Caco-2 (cell line): ENCODE data around the gene TMEM131L. TPM values are rescaled to one million over a fixed set of nuclear protein-coding genes. Genes with fewer than 3 reads are reported as not detected.

Source experiments
- BruUV-seq: library from RNA; stranded (reverse); fragments of 400-500 nt; replicated peaks from 2 replicates; lab custom pipeline; 2021; lab: Mats Ljungman, UMichigan
- CTCF ChIA-PET: fragments of 300-600 bp; sonication (Branson Sonifier 250); formaldehyde crosslinking; loops from one replicate; lab custom pipeline; 2022; ENCODE audit warnings: antibody characterized with exemption; lab: Charles Lee
- POLR2A ChIA-PET: fragments of 300-600 bp; sonication (Branson Sonifier 250); formaldehyde crosslinking; loops from one replicate; lab custom pipeline; 2022; ENCODE audit warnings: antibody characterized with exemption; lab: Charles Lee
- DNase-seq, 2 experiments: peaks; one replicate each; pipeline versions ENCODE4 v3.0.0 to v3.0.0-alpha.2; 2020 to 2022
- H3K27me3 ChIP-seq: replicated peaks from 2 replicates; pipeline ENCODE4 v1.6.0; 2011; ENCODE audit warnings: low read length; ENCODE audit not compliant: control insufficient read depth, insufficient read depth
- H3K36me3 ChIP-seq: 2 replicates; pipeline ENCODE4 v1.5.1; 2011; ENCODE audit warnings: low read length; ENCODE audit not compliant: control insufficient read depth, insufficient read depth
- H3K4me1 ChIP-seq: fragments of 250-450 bp; sonication (Bioruptor Pico); 2 replicates; pipeline ENCODE4 v1.5.1; 2020; ENCODE audit warnings: mild to moderate bottlenecking
- H3K4me3 ChIP-seq: 2 replicates; pipeline ENCODE4 v1.5.1; 2011; ENCODE audit warnings: low read depth, mild to moderate bottlenecking, control low read depth, low read length
- H3K9me3 ChIP-seq: fragments of 250-450 bp; sonication (Bioruptor Pico); 2 replicates; pipeline ENCODE4 v1.5.1; 2020; ENCODE audit warnings: mild to moderate bottlenecking, moderate library complexity
- H3K27ac Mint-ChIP-seq: one replicate; pipeline ENCODE4 v1.8.0; 2022; ENCODE audit warnings: mixed read lengths; ENCODE audit not compliant: unreplicated experiment
- H3K27me3 Mint-ChIP-seq: one replicate; pipeline ENCODE4 v1.8.0; 2022; ENCODE audit warnings: mixed read lengths; ENCODE audit not compliant: insufficient read depth, unreplicated experiment
- H3K36me3 Mint-ChIP-seq: one replicate; pipeline ENCODE4 v1.8.0; 2022; ENCODE audit warnings: mild to moderate bottlenecking, mixed read lengths; ENCODE audit not compliant: insufficient read depth, unreplicated experiment
- H3K4me1 Mint-ChIP-seq: one replicate; pipeline ENCODE4 v1.8.0; 2022; ENCODE audit warnings: low read depth, mixed read lengths; ENCODE audit not compliant: unreplicated experiment
- H3K4me3 Mint-ChIP-seq: one replicate; pipeline ENCODE4 v1.8.0; 2022; ENCODE audit warnings: mild to moderate bottlenecking, moderate library complexity, mixed read lengths; ENCODE audit not compliant: unreplicated experiment
- H3K9me3 Mint-ChIP-seq: one replicate; pipeline ENCODE4 v1.8.0; 2022; ENCODE audit warnings: mixed read lengths; ENCODE audit not compliant: unreplicated experiment
- CTCF ChIP-seq, 2 experiments: fragments of 200-600 bp in 1 of 2; IDR thresholded peaks; 1 replicate in 1 of 2; 2 replicates in 1 of 2; pipeline versions ENCODE4 v1.5.1 to v1.8.0; 2011 to 2022; ENCODE audit warnings: antibody characterized with exemption in 1 of 2, control low read depth in 1 of 2, inconsistent platforms in 1 of 2, low read depth in 1 of 2, low read length in 1 of 2, mild to moderate bottlenecking in 1 of 2, moderate library complexity in 1 of 2; ENCODE audit not compliant: insufficient read depth in 1 of 2, severe bottlenecking in 1 of 2, unreplicated experiment in 1 of 2
- intact Hi-C: fragments of 100-400 bp; cut with micrococcal nuclease; formaldehyde crosslinking; loops from one replicate; pipeline ENCODE4 v1.10.0; 2022; ENCODE audit not compliant: unreplicated experiment
- total RNA-seq: library from RNA; stranded (reverse); gene quantifications from 2 replicates; pipeline ENCODE4 v1.2.3, GENCODE V29; 2022

TMEM131L gene
- total RNA-seq, 1 experiment from 2014 or later, result 20.8 TPM

- no peak overlapping the region for H3K4me3 ChIP-seq
- intact Hi-C loops, result loop anchor here (1.0 kb wide), 1 partner anchor 10 kb away; no protein-coding TSS in a partner anchor
- CTCF ChIA-PET, result interaction anchor here (1.0 kb wide), 1 partner anchor 54 kb away, joined by 4 read pairs; no protein-coding TSS in a partner anchor
- no peaks in the 10 kb centered on the region for H3K27me3 Mint-ChIP-seq
- peaks cover 53% of the 10 kb centered on the region for H3K4me1 Mint-ChIP-seq
- no peak overlapping the region for H3K4me3 Mint-ChIP-seq
- POLR2A ChIA-PET, result no interaction called here
- H3K27ac Mint-ChIP-seq, result peak overlapping the region; percentile 34
- no peaks in the 10 kb centered on the region for H3K36me3 ChIP-seq
- TF ChIP-seq CTCF (IDR thresholded peaks at IDR 0.05; ENCODE audit: insufficient read depth in 1 of 2, low read depth in 1 of 2, low read length in 1 of 2, severe bottlenecking in 1 of 2, unreplicated experiment in 1 of 2), result no peak
- peaks cover 32% of the 10 kb centered on the region for H3K36me3 Mint-ChIP-seq
- DNase-seq, result no peak
- BruUV-seq, result no TSS peak
- H3K9me3 Mint-ChIP-seq, result no peaks in the 10 kb centered on the region
- peaks cover 71% of the 10 kb centered on the region for H3K4me1 ChIP-seq
- H3K27me3 ChIP-seq, result no peaks in the 10 kb centered on the region
- no peaks in the 10 kb centered on the region for H3K9me3 ChIP-seq
Measured at GRCh38 chr4:153521999-153522801, 56.0 kb downstream of the TMEM131L start.

DNA sequence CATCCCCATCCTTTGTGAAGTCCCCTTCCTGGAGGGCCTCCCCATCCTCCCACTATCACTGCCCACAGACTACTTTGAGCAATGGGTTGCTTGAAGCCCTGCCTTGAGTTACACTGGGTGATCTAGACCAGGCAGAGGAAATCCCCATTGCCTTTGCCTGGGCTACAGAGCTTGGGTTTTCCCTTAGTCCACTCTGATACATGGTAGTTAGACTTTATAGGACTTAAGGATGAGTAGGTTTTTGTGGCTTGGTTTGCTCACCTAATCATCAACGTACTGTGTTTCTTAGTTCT is 56.6 kb downstream of the TMEM131L start:
- no peaks in the 10 kb centered on the region for H3K27me3 Mint-ChIP-seq
- POLR2A ChIA-PET, result no interaction called here
- intact Hi-C loops, result loop anchor here (1.0 kb wide), 1 partner anchor 42 kb away; no protein-coding TSS in a partner anchor
- no peaks in the 10 kb centered on the region for H3K9me3 ChIP-seq
- no peak overlapping the region for H3K4me3 ChIP-seq
- peaks cover 56% of the 10 kb centered on the region for H3K4me1 Mint-ChIP-seq
- CTCF ChIA-PET, result interaction anchor here (0.6 to 1.0 kb wide), 3 partner anchors 51 to 65 kb away, joined by 3 to 9 read pairs (median 4); no protein-coding TSS in a partner anchor
- no peak for TF ChIP-seq CTCF (IDR thresholded peaks at IDR 0.05; ENCODE audit: insufficient read depth in 1 of 2, low read depth in 1 of 2, low read length in 1 of 2, severe bottlenecking in 1 of 2, unreplicated experiment in 1 of 2)
- H3K4me3 Mint-ChIP-seq, result no peak overlapping the region
- peak overlapping the region; percentile 34 for H3K27ac Mint-ChIP-seq
- BruUV-seq, result no TSS peak
- no peaks in the 10 kb centered on the region for H3K9me3 Mint-ChIP-seq
- peaks cover 65% of the 10 kb centered on the region for H3K4me1 ChIP-seq
- peaks cover 34% of the 10 kb centered on the region for H3K36me3 Mint-ChIP-seq
- H3K27me3 ChIP-seq, result no peaks in the 10 kb centered on the region
- no peaks in the 10 kb centered on the region for H3K36me3 ChIP-seq
- DNase-seq, result no peak

DNA sequence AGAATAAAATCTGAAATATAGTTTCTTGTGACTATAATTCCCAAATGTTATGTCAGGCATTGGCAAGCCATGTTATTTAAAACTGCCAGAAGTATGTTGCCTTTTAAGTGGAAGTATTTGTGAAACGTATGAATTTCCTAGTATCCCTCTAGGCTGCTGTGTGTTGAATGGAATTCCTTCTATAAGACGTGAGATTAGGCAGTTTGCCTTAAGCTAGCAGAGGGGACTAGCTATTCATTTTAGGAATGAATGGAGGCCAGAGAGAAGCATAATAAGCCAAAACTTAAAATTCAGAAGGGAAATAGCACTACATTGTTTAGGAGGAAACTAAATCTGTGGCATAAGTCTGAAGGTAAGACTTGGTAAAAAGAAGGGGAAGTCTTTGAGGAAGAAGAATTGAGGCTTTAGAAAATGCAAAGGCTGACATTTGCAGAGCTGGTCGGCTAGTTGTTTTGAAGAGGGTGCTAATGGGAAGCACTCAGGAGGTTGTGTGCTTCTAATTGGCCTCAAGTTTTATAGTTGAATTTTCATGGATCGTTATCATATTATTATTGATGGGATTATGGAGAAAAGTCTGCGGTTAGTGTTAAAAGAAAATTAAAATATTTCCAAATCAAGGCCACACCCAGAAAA is 57.1 kb downstream of the TMEM131L start:
- ChIA-PET CTCF (interaction anchor here (0.6 to 1.0 kb wide), 3 partner anchors 51 to 64 kb away, joined by 3 to 9 read pairs (median 4); no protein-coding TSS in a partner anchor), POLR2A (interaction anchor here (0.6 kb wide), 1 partner anchor 28 kb away, joined by 4 read pairs; no protein-coding TSS in a partner anchor)
- Histone ChIP-seq H3K27me3 (no peaks in the 10 kb centered on the region), H3K9me3 (no peaks in the 10 kb centered on the region), H3K36me3 (no peaks in the 10 kb centered on the region), H3K4me1 (peaks cover 60% of the 10 kb centered on the region), H3K4me3 (no peak overlapping the region)
- no peak overlapping the region for H3K4me3 Mint-ChIP-seq
- H3K36me3 Mint-ChIP-seq, result peaks cover 36% of the 10 kb centered on the region
- peaks cover 57% of the 10 kb centered on the region for H3K4me1 Mint-ChIP-seq
- BruUV-seq, result no TSS peak
- intact Hi-C loops, result loop anchor here (1.0 kb wide), 1 partner anchor 41 kb away; no protein-coding TSS in a partner anchor
- H3K27me3 Mint-ChIP-seq, result no peaks in the 10 kb centered on the region
- no peaks in the 10 kb centered on the region for H3K9me3 Mint-ChIP-seq
- TF ChIP-seq CTCF (IDR thresholded peaks at IDR 0.05; ENCODE audit: insufficient read depth in 1 of 2, low read depth in 1 of 2, low read length in 1 of 2, severe bottlenecking in 1 of 2, unreplicated experiment in 1 of 2), result no peak
- DNase-seq, result no peak
- H3K27ac Mint-ChIP-seq, result peak overlapping the region; percentile 34
